Gastrocnemius medialis (tissue), 4 donors: Measurements from ENCODE around the gene AP1G1.

Experiments
- POLR2A ChIP-seq, 2 donors: fragments of 450-650 bp; IDR thresholded peaks; one replicate each; pipeline ENCODE4 v1.6.1; 2017; ENCODE audit warnings: antibody characterized with exemption in 2 of 2, mild to moderate bottlenecking in 2 of 2, moderate library complexity in 2 of 2
- TF ChIP-seq, protein P1 (sequence below), 5 experiments: fragments of 450-650 bp in 3 of 5; fragments of 200-600 bp in 2 of 5; sonication (generic) in 2 of 5; IDR thresholded peaks in 4 of 5; conservative IDR thresholded peaks in 1 of 5; 1 replicate in 4 of 5; 2 replicates in 1 of 5; pipeline ENCODE4 v1.5.1; 2016 to 2019; ENCODE audit warnings: antibody characterized with exemption in 5 of 5, mild to moderate bottlenecking in 3 of 5, moderate library complexity in 3 of 5

DNA sequence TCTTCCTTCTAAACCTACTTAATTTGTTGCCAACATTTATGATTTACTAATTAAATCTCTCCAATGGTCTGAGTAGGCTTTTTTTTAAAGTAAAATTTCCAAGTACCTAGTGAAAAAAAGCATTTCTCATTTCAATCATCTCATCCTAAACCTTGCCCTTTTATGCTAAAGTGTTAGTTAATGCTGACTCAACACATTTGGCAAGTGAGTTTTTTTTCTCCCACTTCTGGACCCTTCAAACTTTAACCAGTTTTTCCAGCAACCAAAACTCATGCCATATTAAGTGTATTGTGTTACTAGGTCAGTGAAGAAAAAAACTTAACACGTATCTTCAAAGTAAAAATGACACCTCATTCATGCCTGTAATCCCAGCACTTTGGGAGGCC, 5.3 kb downstream of the AP1G1 start:
- TF ChIP-seq, protein P1, sequence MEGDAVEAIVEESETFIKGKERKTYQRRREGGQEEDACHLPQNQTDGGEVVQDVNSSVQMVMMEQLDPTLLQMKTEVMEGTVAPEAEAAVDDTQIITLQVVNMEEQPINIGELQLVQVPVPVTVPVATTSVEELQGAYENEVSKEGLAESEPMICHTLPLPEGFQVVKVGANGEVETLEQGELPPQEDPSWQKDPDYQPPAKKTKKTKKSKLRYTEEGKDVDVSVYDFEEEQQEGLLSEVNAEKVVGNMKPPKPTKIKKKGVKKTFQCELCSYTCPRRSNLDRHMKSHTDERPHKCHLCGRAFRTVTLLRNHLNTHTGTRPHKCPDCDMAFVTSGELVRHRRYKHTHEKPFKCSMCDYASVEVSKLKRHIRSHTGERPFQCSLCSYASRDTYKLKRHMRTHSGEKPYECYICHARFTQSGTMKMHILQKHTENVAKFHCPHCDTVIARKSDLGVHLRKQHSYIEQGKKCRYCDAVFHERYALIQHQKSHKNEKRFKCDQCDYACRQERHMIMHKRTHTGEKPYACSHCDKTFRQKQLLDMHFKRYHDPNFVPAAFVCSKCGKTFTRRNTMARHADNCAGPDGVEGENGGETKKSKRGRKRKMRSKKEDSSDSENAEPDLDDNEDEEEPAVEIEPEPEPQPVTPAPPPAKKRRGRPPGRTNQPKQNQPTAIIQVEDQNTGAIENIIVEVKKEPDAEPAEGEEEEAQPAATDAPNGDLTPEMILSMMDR (IDR thresholded peaks at IDR 0.05 in 4 of 5, conservative IDR thresholded peaks at IDR 0.05 in 1 of 5) = no peak
- no peak for TF ChIP-seq POLR2A (IDR thresholded peaks at IDR 0.05)
